Ascending aorta (tissue), 2 donors: Measurements from ENCODE around the gene WNT5A. TPM values are rescaled to one million over a fixed set of nuclear protein-coding genes. Genes with fewer than 3 reads are reported as not detected.
"Not testable (repeated sequence)": the region's sequence is repeated elsewhere in the genome, so short reads cannot be mapped to it uniquely, and the experiment has no call there.

Source experiments
- DNase-seq, 2 donors: peaks; one replicate each; pipeline ENCODE4 v3.0.0-alpha.2; 2019; ENCODE audit warnings: low spot score in 2 of 2
- H3K27ac ChIP-seq, 2 donors: fragments of 200-600 bp; sonication (generic); one replicate each; pipeline ENCODE4 v1.5.1; 2016 to 2017; ENCODE audit warnings: mild to moderate bottlenecking in 1 of 2
- H3K27me3 ChIP-seq: fragments of 200-600 bp; sonication (generic); one replicate; pipeline ENCODE4 v1.5.1; 2017
- H3K36me3 ChIP-seq, 2 donors: fragments of 200-600 bp; sonication (generic); one replicate each; pipeline ENCODE4 v1.5.1; 2016
- H3K4me1 ChIP-seq, 2 donors: fragments of 200-600 bp; sonication (generic); one replicate each; pipeline ENCODE4 v1.5.1; 2016 to 2017; ENCODE audit warnings: mild to moderate bottlenecking in 1 of 2
- H3K4me3 ChIP-seq, 2 donors: fragments of 200-600 bp; sonication (generic); one replicate each; pipeline ENCODE4 v1.5.1; 2016 to 2017; ENCODE audit warnings: mild to moderate bottlenecking in 1 of 2
- H3K9me3 ChIP-seq, 2 donors: fragments of 200-600 bp; sonication (generic); one replicate each; pipeline ENCODE4 v1.5.1; 2016
- CTCF ChIP-seq, 3 experiments: fragments of 200-600 bp in 2 of 3; fragments of 450-650 bp in 1 of 3; sonication (generic) in 2 of 3; IDR thresholded peaks; one replicate each; pipeline ENCODE4 v1.5.1; 2016 to 2019; ENCODE audit warnings: antibody characterized with exemption in 3 of 3, mild to moderate bottlenecking in 1 of 3, moderate library complexity in 1 of 3
- intact Hi-C: fragments of 100-400 bp; cut with DNase I; formaldehyde crosslinking; loops from one replicate; pipeline ENCODE4 v1.15.1; 2023
- total RNA-seq: library from RNA; depleted of rRNA; stranded (reverse); fragments of >200 nt; gene quantifications from one replicate; pipeline ENCODE4 v1.1.0, GENCODE V29; 2016

The WNT5A gene
- total RNA-seq, 1 donor from 2014 or later, result 11.3 TPM

GRCh38 chr3:55505776-55506175 is 18.7 kb upstream of the WNT5A start:
- no peak for DNase-seq
- Histone ChIP-seq H3K9me3 (no peaks in the 10 kb centered on the region), H3K36me3 (no peaks in the 10 kb centered on the region), H3K4me1 (no peaks in the 10 kb centered on the region), H3K4me3 (no peak overlapping the region), H3K27ac (no peak overlapping the region), H3K27me3 (no peaks in the 10 kb centered on the region)
- intact Hi-C loops, result no loop called here
- no peak for TF ChIP-seq CTCF (IDR thresholded peaks at IDR 0.05)

DNA sequence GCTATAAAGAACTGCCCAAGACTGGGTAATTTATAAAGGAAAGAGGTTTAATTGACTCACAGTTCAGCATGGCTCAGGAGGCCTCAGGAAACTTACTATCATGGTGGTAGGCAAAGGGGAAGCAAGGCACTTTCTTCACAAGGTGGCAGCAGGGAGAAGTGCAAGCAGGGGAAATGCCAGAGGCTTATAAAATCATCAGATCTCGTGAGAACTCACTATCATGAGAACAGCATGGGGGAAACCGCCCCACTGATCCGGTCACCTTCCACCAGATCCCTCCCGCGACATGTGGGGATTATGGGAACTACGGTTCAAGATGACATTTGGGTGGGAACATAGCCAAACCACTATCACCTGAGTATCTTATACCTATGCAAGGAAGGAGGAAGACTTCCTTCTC is 18.0 kb upstream of the WNT5A start:
- intact Hi-C loops, result not testable (repeated sequence)

DNA sequence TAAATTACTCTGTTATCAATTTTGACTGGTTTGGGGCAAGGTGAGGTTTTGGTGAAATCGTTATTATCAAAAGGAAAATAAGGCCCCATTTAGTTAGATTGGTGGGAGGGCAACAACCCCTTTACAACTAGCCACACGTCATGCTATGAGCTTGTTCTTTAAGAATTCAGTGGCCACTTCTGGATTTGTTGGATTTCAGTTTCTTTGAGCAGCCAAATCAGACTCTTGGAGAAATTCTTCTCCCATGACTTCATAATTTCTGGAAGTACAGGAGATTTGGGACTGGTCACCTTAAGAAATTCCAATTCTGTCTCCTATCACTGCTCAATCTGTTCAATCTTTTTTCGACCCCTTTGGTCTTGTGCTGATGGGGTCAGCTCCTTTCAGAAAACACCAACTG is 14.8 kb upstream of the WNT5A start:
- no peak for TF ChIP-seq CTCF (IDR thresholded peaks at IDR 0.05)
- Histone ChIP-seq H3K4me3 (no peak overlapping the region), H3K36me3 (no peaks in the 10 kb centered on the region), H3K4me1 (no peaks in the 10 kb centered on the region), H3K9me3 (no peaks in the 10 kb centered on the region), H3K27ac (no peak overlapping the region), H3K27me3 (no peaks in the 10 kb centered on the region)
- no peak for DNase-seq
- intact Hi-C loops, result no loop called here

More for the DNA sequence above, 18.0 kb upstream of the WNT5A start:
- not testable (repeated sequence) for DNase-seq, H3K4me3 ChIP-seq, H3K36me3 ChIP-seq, H3K4me1 ChIP-seq, H3K9me3 ChIP-seq, H3K27me3 ChIP-seq, H3K27ac ChIP-seq

DNA sequence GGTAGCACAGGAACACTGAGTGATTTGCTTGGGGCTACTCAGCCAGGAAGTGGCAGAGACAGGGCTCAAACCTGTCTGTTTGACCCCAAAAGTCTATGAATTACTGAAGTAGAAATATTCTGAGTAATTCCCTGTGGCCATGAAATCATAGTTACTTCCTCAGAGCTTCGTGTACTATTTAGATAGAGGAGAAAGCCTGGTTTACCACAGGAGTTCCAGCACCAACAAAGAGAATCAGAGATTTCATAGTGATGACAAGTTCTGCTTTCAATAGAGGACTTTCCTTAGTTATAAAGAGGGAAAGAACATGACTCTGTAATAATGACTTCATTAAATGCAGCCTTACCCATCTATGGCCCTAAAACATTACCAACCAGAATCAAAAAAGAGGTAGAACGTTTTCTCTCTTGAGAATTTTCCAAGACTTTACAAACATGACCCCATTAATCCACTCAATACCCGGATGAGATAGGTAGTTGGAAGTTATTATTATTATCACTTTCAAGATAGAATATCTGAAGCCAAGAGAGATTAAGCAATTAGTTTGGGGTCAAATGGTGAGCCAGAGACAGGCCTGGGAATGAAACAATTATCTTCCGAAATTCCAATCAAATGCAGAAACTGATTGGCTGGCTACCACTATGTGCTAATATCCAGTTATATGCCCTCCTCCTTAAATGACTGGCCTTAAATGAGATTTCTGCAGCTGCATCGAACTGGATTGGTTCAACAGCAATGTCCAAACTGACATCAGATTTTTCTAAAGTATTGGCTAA is 13.6 kb upstream of the WNT5A start:
- intact Hi-C loops, result no loop called here
- TF ChIP-seq CTCF (IDR thresholded peaks at IDR 0.05), result no peak
- no peaks in the 10 kb centered on the region for H3K9me3 ChIP-seq
- H3K4me3 ChIP-seq, result no peak overlapping the region
- no peaks in the 10 kb centered on the region for H3K4me1 ChIP-seq
- no peak for DNase-seq
- H3K27ac ChIP-seq, result no peak overlapping the region
- no peaks in the 10 kb centered on the region for H3K27me3 ChIP-seq
- H3K36me3 ChIP-seq, result no peaks in the 10 kb centered on the region

DNA sequence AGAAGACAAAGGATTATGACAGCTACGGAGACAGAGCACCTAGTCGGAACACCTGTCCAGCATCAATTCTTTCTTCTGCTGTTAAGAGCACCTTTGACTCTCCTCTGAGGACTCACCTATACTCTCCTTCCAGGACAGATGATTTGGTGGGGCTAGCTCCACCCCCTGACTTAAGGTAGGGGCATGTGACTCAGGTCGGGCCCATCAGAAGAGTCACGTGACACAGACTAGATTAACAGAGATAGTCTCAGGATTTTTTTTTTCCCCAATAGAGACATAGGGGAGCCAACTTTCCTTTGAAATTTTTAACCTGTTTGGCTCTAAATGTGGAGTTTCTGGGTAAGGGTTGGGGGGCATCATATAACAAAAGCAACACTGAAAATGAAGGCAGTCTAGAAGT is 11.4 kb upstream of the WNT5A start:
- intact Hi-C loops, result no loop called here
- Histone ChIP-seq H3K4me1 (no peaks in the 10 kb centered on the region), H3K9me3 (no peaks in the 10 kb centered on the region), H3K27ac (no peak overlapping the region), H3K4me3 (no peak overlapping the region), H3K36me3 (no peaks in the 10 kb centered on the region), H3K27me3 (no peaks in the 10 kb centered on the region)
- TF ChIP-seq CTCF (IDR thresholded peaks at IDR 0.05), result no peak
- no peak for DNase-seq

GRCh38 chr3:55497250-55497649 is 10.1 kb upstream of the WNT5A start:
- H3K36me3 ChIP-seq, result no peaks in the 10 kb centered on the region
- H3K9me3 ChIP-seq, result no peaks in the 10 kb centered on the region
- H3K27ac ChIP-seq, result no peak overlapping the region
- no peaks in the 10 kb centered on the region for H3K27me3 ChIP-seq
- H3K4me1 ChIP-seq, result no peaks in the 10 kb centered on the region
- no peak for TF ChIP-seq CTCF (IDR thresholded peaks at IDR 0.05)
- no peak overlapping the region for H3K4me3 ChIP-seq
- no peak for DNase-seq
- intact Hi-C loops, result no loop called here
